GM21723 (cell line): ENCODE results near the gene JUNB.

Experiments
- ATAC-seq: cut with Tn5 transposase; IDR thresholded peaks from one replicate; pipeline ENCODE4 v1.9.1; 2021; ENCODE audit warnings: mild to moderate bottlenecking, moderate library complexity; ENCODE audit not compliant: unreplicated experiment

JUNB gene

DNA sequence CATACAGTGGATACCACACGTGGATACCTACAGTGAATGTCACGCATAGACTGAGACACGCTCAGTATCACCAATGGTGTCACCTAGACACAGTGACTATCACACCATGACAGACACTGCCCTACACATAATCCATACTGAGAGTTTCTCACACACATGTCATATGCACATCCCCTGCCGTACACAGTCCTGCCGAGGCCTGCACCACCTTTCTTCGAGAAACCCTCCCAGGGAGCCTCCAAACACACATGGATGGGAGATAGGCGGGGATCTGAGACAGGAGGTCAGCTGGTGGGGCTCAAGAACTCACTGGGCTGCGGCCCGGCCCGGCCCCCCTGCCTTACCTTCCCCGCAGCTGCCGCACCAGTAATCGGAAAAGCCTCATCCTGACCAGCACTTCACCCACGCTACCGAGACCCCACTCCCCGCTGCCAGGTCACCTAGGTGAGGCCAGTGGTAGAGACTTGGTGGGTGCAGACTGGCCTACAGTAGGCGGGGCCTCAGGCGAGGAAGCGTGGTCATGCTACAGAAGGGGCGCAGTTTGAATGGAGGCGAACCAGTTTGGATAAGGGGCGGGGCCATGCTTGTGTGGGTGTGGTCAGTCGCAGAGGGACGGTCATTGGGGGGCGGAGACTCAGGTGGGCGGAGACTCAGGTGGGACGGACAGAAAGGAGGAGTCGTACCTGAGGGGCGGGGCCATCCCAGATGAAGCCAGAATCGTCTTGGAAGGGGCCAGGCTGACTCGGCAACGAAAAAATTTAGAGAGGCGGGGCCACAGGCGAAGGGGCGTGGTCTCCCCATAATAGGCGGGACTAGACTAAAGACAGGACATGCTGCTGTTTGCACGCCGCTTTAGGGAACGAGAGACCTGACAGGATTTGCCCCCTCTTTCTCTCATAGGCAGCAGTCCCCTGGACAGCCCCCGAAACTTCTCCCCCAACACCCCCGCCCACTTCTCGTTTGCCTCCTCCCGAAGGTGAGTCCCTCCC, 49.1 kb downstream of the JUNB start:
- no peak for ATAC-seq

GRCh38 chr19:12841094-12841493, 49.8 kb downstream of the JUNB start:
- ATAC-seq = no peak

GRCh38 chr19:12842511-12842910, 51.2 kb downstream of the JUNB start:
- ATAC-seq = no peak
